Common myeloid progenitor, CD34-positive (primary cell): ENCODE data around the gene GRHL3.

Experiments
- CTCF ChIA-PET: fragments of 350-600 bp; sonication (Branson Sonifier 250); formaldehyde crosslinking; loops from one replicate; lab custom pipeline; 2021; ENCODE audit warnings: antibody characterized with exemption; lab: Charles Lee
- POLR2A ChIA-PET: fragments of 350-600 bp; sonication (Branson Sonifier 250); formaldehyde crosslinking; loops from one replicate; lab custom pipeline; 2021; ENCODE audit warnings: antibody characterized with exemption; lab: Charles Lee
- DNase-seq, 3 donors: peaks; one replicate each; pipeline versions ENCODE4 v3.0.0 to v3.0.0-alpha.2; 2013
- H3K27ac ChIP-seq, 2 experiments: 1 replicate in 1 of 2; 2 replicates in 1 of 2; pipeline ENCODE4 v1.7.0; 2013; ENCODE audit warnings: inconsistent platforms in 2 of 2, low read length in 2 of 2, mild to moderate bottlenecking in 2 of 2, low read depth in 1 of 2, moderate library complexity in 1 of 2; ENCODE audit not compliant: severe bottlenecking in 2 of 2, insufficient read depth in 1 of 2, poor library complexity in 1 of 2
- H3K27me3 ChIP-seq, 5 experiments: replicated peaks in 2 of 5; 1 replicate in 3 of 5; 2 replicates in 2 of 5; pipeline versions ENCODE4 v1.6.1 to v1.7.0; 2013; ENCODE audit warnings: low read length in 4 of 5, mild to moderate bottlenecking in 2 of 5, moderate library complexity in 2 of 5, inconsistent platforms in 1 of 5; ENCODE audit not compliant: insufficient read depth in 5 of 5, control insufficient read depth in 4 of 5
- H3K36me3 ChIP-seq, 4 experiments: 1 replicate in 2 of 4; 2 replicates in 2 of 4; pipeline versions ENCODE4 v1.6.1 to v1.7.0; 2013; ENCODE audit warnings: low read length in 3 of 4, control low read depth in 1 of 4, mild to moderate bottlenecking in 1 of 4; ENCODE audit not compliant: control insufficient read depth in 4 of 4, insufficient read depth in 4 of 4
- H3K4me1 ChIP-seq, 4 experiments: 1 replicate in 3 of 4; 2 replicates in 1 of 4; pipeline versions ENCODE4 v1.6.1 to v1.7.1; 2013; ENCODE audit warnings: low read length in 3 of 4, mild to moderate bottlenecking in 3 of 4, control low read depth in 1 of 4, inconsistent platforms in 1 of 4, moderate library complexity in 1 of 4; ENCODE audit not compliant: control insufficient read depth in 4 of 4, insufficient read depth in 4 of 4; ENCODE audit errors: control extremely low read depth in 1 of 4
- H3K4me3 ChIP-seq, 7 experiments: 1 replicate in 4 of 7; 2 replicates in 3 of 7; pipeline versions ENCODE4 v1.5.1 to v1.7.0; 2013; ENCODE audit warnings: mild to moderate bottlenecking in 7 of 7, low read length in 6 of 7, moderate library complexity in 6 of 7, inconsistent platforms in 2 of 7, low read depth in 2 of 7, control low read depth in 1 of 7; ENCODE audit not compliant: insufficient read depth in 4 of 7, control insufficient read depth in 1 of 7; ENCODE audit errors: extremely low read depth in 1 of 7
- H3K9me3 ChIP-seq, 5 experiments: 1 replicate in 4 of 5; 2 replicates in 1 of 5; pipeline versions ENCODE4 v1.6.1 to v1.7.1; 2013; ENCODE audit warnings: low read length in 4 of 5, mild to moderate bottlenecking in 2 of 5, inconsistent platforms in 1 of 5, low read depth in 1 of 5, moderate library complexity in 1 of 5; ENCODE audit not compliant: control insufficient read depth in 4 of 5, insufficient read depth in 2 of 5; ENCODE audit errors: control extremely low read depth in 1 of 5
- WGBS: methylation state at CpG from one replicate; pipeline ENCODE4 v1.1.5; 2013; ENCODE audit not compliant: insufficient coverage; 5-methylcytosine and 5-hydroxymethylcytosine counted together

The GRHL3 gene

DNA sequence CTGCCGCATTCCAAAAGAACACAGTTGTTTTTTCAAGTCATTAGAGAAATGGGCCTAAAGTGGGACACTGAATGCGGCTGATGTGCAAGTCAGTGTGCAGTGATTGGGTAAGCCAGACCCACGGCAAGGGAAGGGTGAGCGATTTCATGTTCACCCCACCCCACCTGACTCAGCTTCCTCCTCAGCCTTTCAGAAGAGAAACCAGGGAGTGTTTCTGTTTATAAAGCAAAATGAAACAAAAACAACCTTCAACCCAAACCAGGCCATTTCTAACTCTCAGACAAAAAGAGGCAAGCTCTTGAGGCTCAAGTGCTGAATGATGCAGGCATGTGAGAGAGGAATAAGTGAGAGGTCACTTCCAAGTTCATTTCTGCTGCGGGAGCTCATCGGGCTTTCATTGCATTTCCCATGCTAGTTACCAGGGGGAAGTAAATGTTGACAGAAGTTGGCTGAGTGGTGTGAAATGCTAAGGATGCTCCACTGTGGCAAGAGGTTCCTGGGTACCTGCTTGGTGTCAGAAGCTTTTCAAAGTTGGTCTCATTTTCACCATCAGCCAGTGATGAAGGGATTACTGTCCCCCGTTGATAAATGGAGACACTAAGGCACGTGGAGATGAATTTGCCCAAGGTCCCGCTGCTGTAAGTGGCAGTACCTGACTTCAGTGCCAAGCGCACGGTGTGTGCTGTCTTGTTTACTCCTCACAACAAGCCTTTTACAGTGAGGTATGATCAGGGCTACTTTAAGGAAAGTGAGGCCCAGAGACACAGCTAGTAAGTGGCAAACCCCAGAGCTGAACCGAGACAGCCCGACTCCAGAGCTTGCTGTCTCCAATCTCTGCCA lies 65.3 kb downstream of the GRHL3 start:
- Histone ChIP-seq H3K4me3 (peak overlapping the region in 1 of 7 experiments; percentile 42), H3K36me3 (peaks cover 0 to 4% (median 1%) of the 10 kb centered on the region in 4 experiments), H3K27ac (no peak overlapping the region), H3K4me1 (no peaks in the 10 kb centered on the region), H3K27me3 (no peaks in the 10 kb centered on the region), H3K9me3 (no peaks in the 10 kb centered on the region)
- ChIA-PET CTCF (interaction anchor here (0.9 to 5.5 kb wide), 2 partner anchors 9 to 185 kb away, joined by 4 to 53 read pairs; no protein-coding TSS in a partner anchor), POLR2A (no interaction called here)
- peak in 2 of 3 donors; percentile 40 to 44 for DNase-seq
- 95% methylated on average over 8 of the region's 13 CpGs for WGBS

DNA sequence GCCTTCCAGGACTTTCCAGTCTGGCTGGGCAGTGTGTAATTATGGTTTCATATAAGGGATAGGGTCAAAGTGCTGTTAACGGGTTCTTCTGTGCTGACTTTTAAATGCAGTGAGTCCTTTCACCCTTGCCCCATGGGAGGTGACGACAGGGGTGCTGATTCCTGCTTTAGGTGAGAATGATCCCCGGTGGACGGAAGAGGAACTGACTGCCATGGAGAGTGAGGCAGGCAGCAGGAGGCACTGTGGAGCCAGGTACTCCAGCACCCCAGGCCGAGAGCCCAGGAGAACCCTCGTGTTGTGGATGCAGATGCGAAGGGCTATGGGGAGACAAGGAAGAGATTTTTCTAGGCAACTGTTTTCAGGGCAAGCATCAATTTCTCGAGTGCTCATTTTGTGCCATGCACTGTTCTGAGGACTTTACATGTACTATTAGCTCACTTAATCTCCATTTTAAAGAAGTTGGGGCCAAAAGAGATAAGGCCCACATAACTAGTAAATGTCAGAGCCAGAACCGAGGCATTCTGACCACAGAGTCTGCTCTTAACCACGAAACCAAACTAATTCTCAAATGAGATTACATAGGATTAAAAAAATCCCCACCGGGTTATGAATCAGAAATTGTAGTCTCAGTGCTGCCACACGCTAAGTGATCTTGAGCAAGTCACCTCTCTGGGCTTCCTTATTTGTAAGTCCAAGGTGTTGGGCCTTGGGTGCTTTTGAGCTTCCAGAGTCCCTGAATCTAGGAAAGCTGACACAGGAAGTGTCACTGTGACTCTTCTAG lies 66.2 kb downstream of the GRHL3 start:
- H3K36me3 ChIP-seq, result peaks cover 0 to 4% (median 1%) of the 10 kb centered on the region in 4 experiments
- no peaks in the 10 kb centered on the region for H3K9me3 ChIP-seq
- H3K4me1 ChIP-seq, result no peaks in the 10 kb centered on the region
- WGBS, result 86% methylated on average over 11 of the region's 12 CpGs
- ChIA-PET CTCF (interaction anchor here (1.0 to 5.5 kb wide), 3 partner anchors 64 to 186 kb away, joined by 3 to 53 read pairs (median 7); no protein-coding TSS in a partner anchor), POLR2A (no interaction called here)
- DNase-seq, result peak in 2 of 3 donors; percentile 26 to 38
- H3K27me3 ChIP-seq, result no peaks in the 10 kb centered on the region
- H3K27ac ChIP-seq, result no peak overlapping the region
- no peak overlapping the region for H3K4me3 ChIP-seq

DNA sequence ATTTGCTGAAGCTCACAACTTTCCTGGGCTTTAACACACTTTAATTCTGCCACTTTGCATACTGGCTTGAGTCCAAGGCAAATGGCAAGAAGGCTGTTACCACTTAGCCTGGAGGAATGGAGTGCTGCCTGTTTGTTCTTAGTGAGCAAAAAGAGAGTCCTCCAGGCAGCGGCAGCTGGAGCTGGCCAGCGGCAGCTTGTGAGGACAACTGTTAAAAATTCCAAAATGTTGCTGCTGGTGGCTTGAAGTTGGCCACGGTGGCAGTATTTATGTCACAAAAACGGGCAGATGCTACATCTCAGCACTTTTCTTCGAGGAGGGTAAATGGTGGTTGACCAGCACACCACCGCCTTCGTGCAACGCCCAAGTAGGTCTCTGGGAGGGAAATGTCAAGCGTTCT lies 67.1 kb downstream of the GRHL3 start:
- peaks cover 0 to 4% (median 1%) of the 10 kb centered on the region in 4 experiments for H3K36me3 ChIP-seq
- no peaks in the 10 kb centered on the region for H3K9me3 ChIP-seq
- no peak overlapping the region for H3K27ac ChIP-seq
- CTCF ChIA-PET, result interaction anchor here (1.0 to 5.5 kb wide), 5 partner anchors 65 to 188 kb away, joined by 3 to 53 read pairs (median 7); no protein-coding TSS in a partner anchor
- POLR2A ChIA-PET, result no interaction called here
- 96% methylated on average over 9 of the region's 9 CpGs for WGBS
- no peak overlapping the region for H3K4me3 ChIP-seq
- no peaks in the 10 kb centered on the region for H3K27me3 ChIP-seq
- H3K4me1 ChIP-seq, result peaks cover 0 to under 1% (median 0%) of the 10 kb centered on the region in 4 experiments
- DNase-seq, result no peak

DNA sequence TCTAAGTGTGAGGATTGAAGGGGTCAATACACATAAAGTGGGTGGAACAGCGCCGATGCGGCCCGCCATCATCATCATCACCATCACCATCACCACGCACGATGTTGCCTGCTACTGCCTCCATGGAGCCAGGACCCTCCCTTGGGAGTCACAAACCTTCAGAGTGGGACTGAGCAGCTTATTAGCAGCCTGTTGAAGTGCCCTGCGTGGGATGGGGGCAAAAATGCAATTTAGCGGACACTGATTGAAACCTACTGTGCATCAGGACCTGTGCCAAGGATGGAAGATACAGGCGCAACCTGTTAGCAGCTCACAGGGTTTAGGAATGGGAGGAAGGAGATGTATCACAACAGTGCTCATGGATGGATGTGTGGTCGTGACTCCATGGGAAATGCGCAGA lies 67.8 kb downstream of the GRHL3 start:
- WGBS, result 82% methylated on average over 7 of the region's 11 CpGs
- no peak for DNase-seq
- POLR2A ChIA-PET, result no interaction called here

DNA sequence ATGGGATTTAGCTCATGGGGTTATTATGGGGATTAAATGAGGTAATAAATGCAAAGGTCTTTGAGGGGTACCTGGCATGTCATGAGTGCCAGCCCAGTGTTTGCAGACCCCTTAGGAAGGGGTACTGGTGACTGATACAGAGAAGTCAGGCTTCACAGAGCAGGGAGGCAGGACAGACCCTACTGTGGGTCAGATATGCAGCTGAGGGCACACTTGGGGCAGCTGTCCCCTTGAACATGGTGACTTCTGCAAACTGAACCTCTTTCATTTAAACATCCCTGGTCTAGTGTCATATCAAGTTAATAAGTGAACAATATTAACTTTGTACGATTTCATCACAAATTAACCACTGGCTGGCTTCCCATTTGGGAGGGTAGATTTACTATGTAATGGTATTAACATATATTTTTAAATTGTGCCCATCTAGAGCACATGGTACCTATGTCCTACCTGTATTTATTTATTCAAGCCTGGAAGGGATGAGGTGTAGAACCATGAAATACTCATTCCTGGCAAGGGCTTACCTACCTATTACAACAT lies 68.5 kb downstream of the GRHL3 start:
- Histone ChIP-seq H3K4me1 (peaks cover 0 to 9% (median 0%) of the 10 kb centered on the region in 4 experiments), H3K4me3 (no peak overlapping the region), H3K27me3 (no peaks in the 10 kb centered on the region), H3K27ac (no peak overlapping the region), H3K9me3 (no peaks in the 10 kb centered on the region), H3K36me3 (peaks cover 0 to 3% (median 0%) of the 10 kb centered on the region in 4 experiments)
- no peak for DNase-seq
- ChIA-PET POLR2A (interaction anchor here (0.5 kb wide), 1 partner anchor 17 kb away, joined by 3 read pairs; no protein-coding TSS in a partner anchor), CTCF (interaction anchor here (0.8 to 3.1 kb wide), 6 partner anchors 19 to 240 kb away, joined by 3 to 20 read pairs (median 4); no protein-coding TSS in a partner anchor)
- no CpG with 5 or more reads among the region's 1 CpG for WGBS

More for the DNA sequence above, 67.8 kb downstream of the GRHL3 start:
- Histone ChIP-seq H3K27ac (no peak overlapping the region), H3K36me3 (peaks cover 0 to 4% (median 1%) of the 10 kb centered on the region in 4 experiments), H3K27me3 (no peaks in the 10 kb centered on the region), H3K9me3 (no peaks in the 10 kb centered on the region), H3K4me3 (no peak overlapping the region), H3K4me1 (peaks cover 0 to 6% (median 0%) of the 10 kb centered on the region in 4 experiments)
- CTCF ChIA-PET, result interaction anchor here (0.8 to 3.1 kb wide), 5 partner anchors 181 to 239 kb away, joined by 3 to 20 read pairs (median 4); no protein-coding TSS in a partner anchor

DNA sequence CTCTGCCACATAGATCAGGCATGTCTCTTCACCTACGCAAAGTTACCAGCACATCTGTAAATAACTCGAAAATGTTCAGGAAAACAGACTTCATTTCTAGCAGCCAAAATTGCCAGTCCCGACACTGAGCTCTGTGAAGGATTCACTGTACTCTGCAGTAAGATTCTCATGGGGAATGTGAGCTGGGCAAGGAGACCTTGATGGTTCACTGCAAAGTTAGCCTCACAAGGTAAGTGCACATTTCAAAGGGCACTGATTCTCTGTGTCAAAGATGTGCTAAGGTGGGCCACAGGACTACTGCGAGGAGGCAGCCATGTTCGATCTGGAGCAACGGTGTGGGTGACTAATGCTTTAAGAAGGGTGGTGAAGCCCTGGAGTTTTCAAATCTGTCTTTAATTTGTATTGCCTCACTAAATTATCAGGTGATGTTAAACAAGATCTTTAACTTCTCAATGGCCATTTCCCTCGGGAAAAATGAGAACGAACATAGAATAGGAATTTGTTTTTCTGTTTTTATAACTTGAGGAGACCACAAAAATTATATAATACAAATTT lies 69.3 kb downstream of the GRHL3 start:
- Histone ChIP-seq H3K4me1 (peaks cover 0 to 9% (median 0%) of the 10 kb centered on the region in 4 experiments), H3K36me3 (peaks cover 0 to 3% (median under 1%) of the 10 kb centered on the region in 4 experiments), H3K27ac (no peak overlapping the region), H3K9me3 (no peaks in the 10 kb centered on the region), H3K4me3 (no peak overlapping the region), H3K27me3 (no peaks in the 10 kb centered on the region)
- no peak for DNase-seq
- WGBS, result 100% methylated on average over 4 of the region's 8 CpGs
- ChIA-PET CTCF (interaction anchor here (0.6 to 3.1 kb wide), 5 partner anchors 20 to 240 kb away, joined by 3 to 20 read pairs (median 3); no protein-coding TSS in a partner anchor), POLR2A (no interaction called here)
